SKM-1 treated with dmso at 0.1 percent for 144 hours (cell line): Measurements from ENCODE around the gene CHAC2.
"Not testable (repeated sequence)": the region's sequence is repeated elsewhere in the genome, so short reads cannot be mapped to it uniquely, and the experiment has no call there.

Experiments used
- DNase-seq: peaks from one replicate; lab custom pipeline; 2025; ENCODE audit not compliant: unreplicated experiment; lab: John Stamatoyannopoulos, UW

The CHAC2 gene

GRCh38 chr2:53767405-53768241, at the start of gene CHAC2:
TSS of gene CHAC2 (plus strand) at chr2:53767804. CDS start at chr2:53767887, 83 bp downstream.
- peak; percentile 71 for DNase-seq

GRCh38 chr2:53720944-53721343, 46.7 kb upstream of the CHAC2 start:
- not testable (repeated sequence) for DNase-seq

- DNase-seq: no peak
Measured at GRCh38 chr2:53724536-53724935, 43.1 kb upstream of the CHAC2 start.

- DNase-seq: no peak
Measured at GRCh38 chr2:53725662-53726061, 41.9 kb upstream of the CHAC2 start.

- DNase-seq: no peak
Measured at GRCh38 chr2:53727921-53728320, 39.7 kb upstream of the CHAC2 start.

GRCh38 chr2:53729143-53729762, 38.4 kb upstream of the CHAC2 start:
- DNase-seq: no peak

GRCh38 chr2:53737091-53737490, 30.5 kb upstream of the CHAC2 start:
- DNase-seq: no peak

- DNase-seq: peak; percentile 19
Measured at GRCh38 chr2:53739032-53739431, 28.6 kb upstream of the CHAC2 start.

- peak; percentile 12 for DNase-seq
Measured at GRCh38 chr2:53740170-53740569, 27.4 kb upstream of the CHAC2 start.

- no peak for DNase-seq
Measured at GRCh38 chr2:53744395-53745065, 23.1 kb upstream of the CHAC2 start.

- DNase-seq: no peak
Measured at GRCh38 chr2:53750041-53750768, 17.4 kb upstream of the CHAC2 start.

GRCh38 chr2:53751728-53752127, 15.9 kb upstream of the CHAC2 start:
- no peak for DNase-seq

- DNase-seq: no peak
Measured at GRCh38 chr2:53752385-53752784, 15.2 kb upstream of the CHAC2 start.

GRCh38 chr2:53753041-53753440, 14.6 kb upstream of the CHAC2 start:
- DNase-seq: no peak

GRCh38 chr2:53755121-53755520, 12.5 kb upstream of the CHAC2 start:
- DNase-seq: no peak

GRCh38 chr2:53756644-53757043, 11.0 kb upstream of the CHAC2 start:
- DNase-seq: no peak

- DNase-seq: not testable (repeated sequence)
Measured at GRCh38 chr2:53757206-53757605, 10.4 kb upstream of the CHAC2 start.

GRCh38 chr2:53765767-53766166, 1.8 kb upstream of the CHAC2 start:
- no peak for DNase-seq

- no peak for DNase-seq
Measured at GRCh38 chr2:53768242-53768542, 588 bp downstream of the CHAC2 start.

GRCh38 chr2:53769318-53769945, 1.8 kb downstream of the CHAC2 start:
- DNase-seq: no peak

- no peak for DNase-seq
Measured at GRCh38 chr2:53770264-53770663, 2.7 kb downstream of the CHAC2 start.
